Sigmoid colon (tissue), 4 donors: ENCODE data around the gene PRRG1.

Experiments used
- CTCF ChIP-seq, 4 experiments: fragments of 450-650 bp in 3 of 4; fragments of 200-600 bp in 1 of 4; IDR thresholded peaks; one replicate each; pipeline ENCODE4 v1.5.1; 2016 to 2019; ENCODE audit warnings: antibody characterized with exemption in 4 of 4, mild to moderate bottlenecking in 3 of 4, moderate library complexity in 2 of 4
- EP300 ChIP-seq, 4 donors: sonication (generic); formaldehyde crosslinking; IDR thresholded peaks; one replicate each; pipeline ENCODE4 v1.6.1; 2017; ENCODE audit warnings: antibody characterized with exemption in 4 of 4
- POLR2A ChIP-seq, 2 donors: fragments of 450-650 bp; IDR thresholded peaks; one replicate each; pipeline ENCODE4 v1.6.1; 2016; ENCODE audit warnings: antibody characterized with exemption in 2 of 2, mild to moderate bottlenecking in 2 of 2, moderate library complexity in 2 of 2

- TF ChIP-seq CTCF (IDR thresholded peaks at IDR 0.05) (no peak), EP300 (IDR thresholded peaks at IDR 0.05) (no peak), POLR2A (IDR thresholded peaks at IDR 0.05) (no peak)
These were observed 28.5 kb upstream of the PRRG1 start for GRCh38 chrX:37320541-37321203.
